OCI-LY1 (cell line): Measurements from ENCODE around the gene MTX2.

Experiments used
- H2AFZ ChIP-seq: fragments of 200-600 bp; sonication (generic), shearing (Covaris generic); 2 replicates; pipeline ENCODE4 v1.6.0; 2014; ENCODE audit warnings: antibody characterized with exemption, mild to moderate bottlenecking, low read length
- H3F3A ChIP-seq: fragments of 200-600 bp; sonication (generic), shearing (Covaris generic); 2 replicates; pipeline ENCODE4 v1.6.0; 2014; ENCODE audit warnings: mild to moderate bottlenecking, antibody characterized with exemption, low read length, moderate library complexity; ENCODE audit not compliant: insufficient read depth
- H3K27ac ChIP-seq: fragments of 200-600 bp; sonication (generic); 2 replicates; pipeline ENCODE4 v1.5.1; 2014; ENCODE audit warnings: low read length, mixed run types, mild to moderate bottlenecking, low read depth; ENCODE audit not compliant: poor library complexity, severe bottlenecking
- H3K27me3 ChIP-seq: fragments of 200-600 bp; sonication (generic); 2 replicates; pipeline ENCODE4 v1.6.0; 2014; ENCODE audit warnings: antibody characterized with exemption, mild to moderate bottlenecking, low read length, moderate library complexity; ENCODE audit not compliant: insufficient read depth
- H3K36me3 ChIP-seq: fragments of 200-600 bp; sonication (generic); 2 replicates; pipeline ENCODE4 v1.6.1; 2014; ENCODE audit warnings: mild to moderate bottlenecking, antibody characterized with exemption, low read length, moderate library complexity, mixed read lengths; ENCODE audit not compliant: insufficient read depth
- H3K4me1 ChIP-seq: fragments of 200-600 bp; sonication (generic); 2 replicates; pipeline ENCODE4 v1.5.1; 2014; ENCODE audit warnings: mild to moderate bottlenecking, low read length, moderate library complexity; ENCODE audit not compliant: insufficient read depth, severe bottlenecking
- H3K4me2 ChIP-seq: fragments of 200-600 bp; sonication (generic), shearing (Covaris generic); 2 replicates; pipeline ENCODE4 v1.6.1; 2014; ENCODE audit warnings: low read length
- H3K4me3 ChIP-seq: fragments of 200-600 bp; sonication (generic); 2 replicates; pipeline ENCODE4 v1.5.1; 2014; ENCODE audit warnings: low read length, low read depth, mild to moderate bottlenecking, mixed read lengths; ENCODE audit not compliant: poor library complexity, severe bottlenecking
- H3K79me2 ChIP-seq: fragments of 200-600 bp; shearing (Covaris generic); 2 replicates; pipeline ENCODE4 v1.6.1; 2016; ENCODE audit warnings: mixed run types, low read length, mixed read lengths; ENCODE audit not compliant: insufficient read depth
- H3K9ac ChIP-seq: fragments of 200-600 bp; sonication (generic), shearing (Covaris generic); 2 replicates; pipeline ENCODE4 v1.6.1; 2014; ENCODE audit warnings: mild to moderate bottlenecking, low read length, mixed read lengths
- H3K9me2 ChIP-seq: fragments of 200-600 bp; sonication (generic), shearing (Covaris generic); 2 replicates; pipeline ENCODE4 v1.6.1; 2014; ENCODE audit warnings: low read depth, mild to moderate bottlenecking, low read length, mixed read lengths
- H3K9me3 ChIP-seq: fragments of 200-600 bp; shearing (Covaris generic); 2 replicates; pipeline ENCODE4 v1.6.1; 2014; ENCODE audit warnings: low read length, mixed read lengths
- H4K20me1 ChIP-seq: fragments of 200-600 bp; sonication (generic), shearing (Covaris generic); 2 replicates; pipeline ENCODE4 v1.6.0; 2016; ENCODE audit warnings: mild to moderate bottlenecking, low read length; ENCODE audit not compliant: insufficient read depth
- CTCF ChIP-seq: fragments of 200-600 bp; sonication (generic), shearing (Covaris generic); IDR thresholded peaks from 2 replicates; pipeline ENCODE4 v1.5.1; 2017; ENCODE audit warnings: mild to moderate bottlenecking, antibody characterized with exemption, low read length, moderate library complexity, mixed read lengths
- EZH2 ChIP-seq: fragments of 200-600 bp; sonication (generic), shearing (Covaris generic); IDR thresholded peaks from 2 replicates; pipeline ENCODE4 v1.8.0; 2017; ENCODE audit warnings: borderline replicate concordance, mixed run types, mild to moderate bottlenecking, antibody characterized with exemption, low read length, moderate library complexity, mixed read lengths

The MTX2 gene

DNA sequence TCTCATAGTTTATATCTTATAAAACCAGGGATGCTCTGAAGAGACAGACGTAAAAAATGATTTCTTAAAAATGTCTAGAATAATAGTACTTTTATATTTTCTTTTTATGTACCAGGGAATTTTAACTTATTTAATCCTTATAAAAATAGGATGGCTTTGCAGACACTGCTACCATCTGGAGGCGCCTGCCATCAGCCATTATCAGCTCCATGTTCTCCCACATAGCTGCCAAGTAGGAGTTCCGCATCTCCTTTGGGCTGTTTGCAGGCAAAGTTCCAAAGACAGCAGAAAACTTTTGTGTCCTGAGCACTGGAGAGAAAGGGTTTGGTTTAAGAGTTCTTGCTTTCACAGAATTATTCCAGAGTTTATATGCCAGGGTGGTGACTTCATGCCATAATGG lies 69.2 kb downstream of the MTX2 start:
- TF ChIP-seq CTCF (no peak), EZH2 (no peak)
- H4K20me1 ChIP-seq, result no peaks in the 10 kb centered on the region

GRCh38 chr2:176339208-176339607 lies 70.0 kb downstream of the MTX2 start:
- Histone ChIP-seq H3K9ac (no peak overlapping the region), H3F3A (no peaks in the 10 kb centered on the region), H3K27ac (no peak overlapping the region), H3K4me2 (no peak overlapping the region), H3K4me1 (no peaks in the 10 kb centered on the region), H3K9me3 (no peaks in the 10 kb centered on the region), H3K36me3 (peaks cover 17% of the 10 kb centered on the region), H3K9me2 (no peaks in the 10 kb centered on the region), H3K79me2 (no peaks in the 10 kb centered on the region), H4K20me1 (no peaks in the 10 kb centered on the region), H3K27me3 (no peaks in the 10 kb centered on the region), H2AFZ (no peak overlapping the region), H3K4me3 (no peak overlapping the region)
- TF ChIP-seq EZH2 (no peak), CTCF (no peak)

More for the DNA sequence above, 69.2 kb downstream of the MTX2 start:
- Histone ChIP-seq H3K9me3 (no peaks in the 10 kb centered on the region), H3F3A (no peaks in the 10 kb centered on the region), H3K27me3 (no peaks in the 10 kb centered on the region), H3K27ac (no peak overlapping the region), H3K79me2 (no peaks in the 10 kb centered on the region), H3K4me2 (no peak overlapping the region), H3K36me3 (peaks cover 17% of the 10 kb centered on the region), H3K4me1 (no peaks in the 10 kb centered on the region), H2AFZ (no peak overlapping the region), H3K9me2 (no peaks in the 10 kb centered on the region), H3K9ac (no peak overlapping the region), H3K4me3 (no peak overlapping the region)

GRCh38 chr2:176356251-176356650 lies 87.0 kb downstream of the MTX2 start:
- H3K27ac ChIP-seq, result no peak overlapping the region
- no peaks in the 10 kb centered on the region for H3F3A ChIP-seq
- H2AFZ ChIP-seq, result no peak overlapping the region
- H3K27me3 ChIP-seq, result no peaks in the 10 kb centered on the region
- no peaks in the 10 kb centered on the region for H3K9me3 ChIP-seq
- TF ChIP-seq EZH2 (no peak), CTCF (no peak)
- no peaks in the 10 kb centered on the region for H3K79me2 ChIP-seq
- no peaks in the 10 kb centered on the region for H3K36me3 ChIP-seq
- no peaks in the 10 kb centered on the region for H3K4me1 ChIP-seq
- H3K9me2 ChIP-seq, result no peaks in the 10 kb centered on the region
- H3K9ac ChIP-seq, result no peak overlapping the region
- H4K20me1 ChIP-seq, result no peaks in the 10 kb centered on the region
- H3K4me2 ChIP-seq, result no peak overlapping the region
- H3K4me3 ChIP-seq, result no peak overlapping the region
